Suprapubic skin (tissue), 4 donors: ENCODE results near the gene UTY. TPM values are rescaled to one million over a fixed set of nuclear protein-coding genes. Genes with fewer than 3 reads are reported as not detected.

ENCODE experiments used
- DNase-seq, 2 donors: peaks; one replicate each; pipeline ENCODE4 v3.0.0-alpha.2; 2019; ENCODE audit warnings: low spot score in 2 of 2
- H3K27ac ChIP-seq: fragments of 200-600 bp; sonication (generic); one replicate; pipeline ENCODE4 v1.5.1; 2019
- H3K27me3 ChIP-seq: fragments of 200-600 bp; sonication (generic); one replicate; pipeline ENCODE4 v1.5.1; 2019
- H3K36me3 ChIP-seq: fragments of 200-600 bp; sonication (generic); one replicate; pipeline ENCODE4 v1.5.1; 2019
- H3K4me1 ChIP-seq: fragments of 200-600 bp; sonication (generic); one replicate; pipeline ENCODE4 v1.5.1; 2019
- H3K4me3 ChIP-seq: fragments of 200-600 bp; sonication (generic); one replicate; pipeline ENCODE4 v1.5.1; 2019; ENCODE audit warnings: mild to moderate bottlenecking
- H3K9me3 ChIP-seq: fragments of 200-600 bp; sonication (generic); one replicate; pipeline ENCODE4 v1.5.1; 2019
- CTCF ChIP-seq, 2 donors: fragments of 200-600 bp in 1 of 2; fragments of 450-650 bp in 1 of 2; sonication (generic) in 1 of 2; IDR thresholded peaks; one replicate each; pipeline ENCODE4 v1.5.1; 2016 to 2019; ENCODE audit warnings: antibody characterized with exemption in 2 of 2, mild to moderate bottlenecking in 1 of 2, moderate library complexity in 1 of 2
- EP300 ChIP-seq: sonication (generic); formaldehyde crosslinking; IDR thresholded peaks from one replicate; pipeline ENCODE4 v1.6.1; 2017; ENCODE audit warnings: antibody characterized with exemption
- POLR2A ChIP-seq, 2 donors: fragments of 450-650 bp; IDR thresholded peaks; one replicate each; pipeline ENCODE4 v1.6.1; 2017; ENCODE audit warnings: antibody characterized with exemption in 2 of 2, mild to moderate bottlenecking in 2 of 2, moderate library complexity in 2 of 2
- POLR2AphosphoS5 ChIP-seq, 3 donors: sonication (generic); formaldehyde crosslinking; IDR thresholded peaks; one replicate each; pipeline ENCODE4 v1.6.1; 2017; ENCODE audit warnings: antibody characterized with exemption in 3 of 3
- WGBS: methylation state at CpG from one replicate; pipeline ENCODE4 v1.1.5; 2018; 5-methylcytosine and 5-hydroxymethylcytosine counted together
- total RNA-seq, 4 donors: library from RNA; depleted of rRNA; stranded (reverse); fragments of >200 nt; gene quantifications; one replicate each; pipeline ENCODE4 v1.1.0, GENCODE V29; 2016

The UTY gene
- 10 to 100 TPM in 2 of 4 donors, under 1 TPM in 2; 0.11 to 40.0 (median 17.5) TPM for total RNA-seq

- peak in 1 of 3 donors; percentile 88 for TF ChIP-seq POLR2AphosphoS5 (IDR thresholded peaks at IDR 0.05)
- TF ChIP-seq CTCF (IDR thresholded peaks at IDR 0.05) = no peak
- no peak for TF ChIP-seq EP300
- TF ChIP-seq POLR2A (IDR thresholded peaks at IDR 0.05) = no peak
Observed at GRCh38 chrY:13479828-13480227, at the start of gene UTY. UTY (minus strand) TSS chrY:13480033; CDS start chrY:13479665, 368 bp downstream.

GRCh38 chrY:13520474-13520873, 40.6 kb upstream of the UTY start:
- no peaks in the 10 kb centered on the region for H3K4me1 ChIP-seq
- no peak for DNase-seq
- H3K27ac ChIP-seq = no peak overlapping the region
- H3K27me3 ChIP-seq = no peaks in the 10 kb centered on the region
- no peak overlapping the region for H3K4me3 ChIP-seq
- H3K36me3 ChIP-seq = no peaks in the 10 kb centered on the region
- H3K9me3 ChIP-seq = no peaks in the 10 kb centered on the region
- TF ChIP-seq POLR2A (IDR thresholded peaks at IDR 0.05) (no peak), EP300 (no peak), POLR2AphosphoS5 (IDR thresholded peaks at IDR 0.05) (no peak), CTCF (IDR thresholded peaks at IDR 0.05) (no peak)
- WGBS = no CpG with 5 or more reads among the region's 1 CpG

More at GRCh38 chrY:13479828-13480227, at the start of gene UTY:
- Histone ChIP-seq H3K27me3 (no peaks in the 10 kb centered on the region), H3K9me3 (no peaks in the 10 kb centered on the region), H3K4me3 (peak within 1 kb of the TSS; percentile 58), H3K4me1 (peaks cover 15% of the 10 kb centered on the region), H3K36me3 (no peaks in the 10 kb centered on the region), H3K27ac (peak within 1 kb of the TSS; percentile 89)
- WGBS = no CpG with 5 or more reads among the region's 18 CpGs
- peak in 1 of 2 donors; percentile 90 for DNase-seq

GRCh38 chrY:13501215-13501614, 21.4 kb upstream of the UTY start:
- TF ChIP-seq CTCF (IDR thresholded peaks at IDR 0.05) (no peak), POLR2A (IDR thresholded peaks at IDR 0.05) (no peak), POLR2AphosphoS5 (IDR thresholded peaks at IDR 0.05) (no peak), EP300 (no peak)
- H3K36me3 ChIP-seq = no peaks in the 10 kb centered on the region
- H3K27ac ChIP-seq = no peak overlapping the region
- H3K4me1 ChIP-seq = no peaks in the 10 kb centered on the region
- no peak for DNase-seq
- H3K27me3 ChIP-seq = no peaks in the 10 kb centered on the region
- WGBS = no CpG with 5 or more reads among the region's 1 CpG
- no peak overlapping the region for H3K4me3 ChIP-seq
- H3K9me3 ChIP-seq = no peaks in the 10 kb centered on the region

- TF ChIP-seq POLR2AphosphoS5 (IDR thresholded peaks at IDR 0.05) (no peak), EP300 (no peak), POLR2A (IDR thresholded peaks at IDR 0.05) (no peak), CTCF (IDR thresholded peaks at IDR 0.05) (no peak)
- DNase-seq = no peak
- H3K4me3 ChIP-seq = no peak overlapping the region
- no CpG with 5 or more reads among the region's 3 CpGs for WGBS
- H3K36me3 ChIP-seq = no peaks in the 10 kb centered on the region
- no peaks in the 10 kb centered on the region for H3K27me3 ChIP-seq
- no peaks in the 10 kb centered on the region for H3K4me1 ChIP-seq
- no peaks in the 10 kb centered on the region for H3K9me3 ChIP-seq
- no peak overlapping the region for H3K27ac ChIP-seq
Observed at GRCh38 chrY:13493737-13494136, 13.9 kb upstream of the UTY start.

GRCh38 chrY:13492408-13492807, 12.6 kb upstream of the UTY start:
- Histone ChIP-seq H3K9me3 (no peaks in the 10 kb centered on the region), H3K27ac (no peak overlapping the region), H3K27me3 (no peaks in the 10 kb centered on the region), H3K4me1 (no peaks in the 10 kb centered on the region), H3K4me3 (no peak overlapping the region), H3K36me3 (no peaks in the 10 kb centered on the region)
- WGBS = no CpG with 5 or more reads among the region's 2 CpGs
- no peak for TF ChIP-seq POLR2AphosphoS5 (IDR thresholded peaks at IDR 0.05)
- no peak for TF ChIP-seq EP300
- no peak for TF ChIP-seq CTCF (IDR thresholded peaks at IDR 0.05)
- TF ChIP-seq POLR2A (IDR thresholded peaks at IDR 0.05) = no peak
- no peak for DNase-seq
